GM21786 (cell line): ENCODE measurements around the gene SEC31A.
"Not testable (repeated sequence)": the region's sequence is repeated elsewhere in the genome, so short reads cannot be mapped to it uniquely, and the experiment has no call there.

Source experiments
- ATAC-seq: cut with Tn5 transposase; IDR thresholded peaks from one replicate; pipeline ENCODE4 v1.9.1; 2021; ENCODE audit not compliant: unreplicated experiment

SEC31A gene

GRCh38 chr4:82850684-82851083, 40.3 kb downstream of the SEC31A start:
- ATAC-seq = no peak

- no peak for ATAC-seq
These were observed 42.2 kb downstream of the SEC31A start for GRCh38 chr4:82848706-82849105.

GRCh38 chr4:82842593-82842992, 48.4 kb downstream of the SEC31A start:
- ATAC-seq = no peak

- ATAC-seq = no peak
These were observed 51.3 kb downstream of the SEC31A start for GRCh38 chr4:82839624-82840023.

- no peak for ATAC-seq
These were observed 57.1 kb downstream of the SEC31A start for GRCh38 chr4:82833696-82834313.

- not testable (repeated sequence) for ATAC-seq
These were observed 57.9 kb downstream of the SEC31A start for GRCh38 chr4:82833060-82833459.

- no peak for ATAC-seq
These were observed 65.5 kb downstream of the SEC31A start for GRCh38 chr4:82825425-82825824.

- ATAC-seq = no peak
These were observed 67.9 kb downstream of the SEC31A start for GRCh38 chr4:82823062-82823461.

GRCh38 chr4:82820689-82821088, 70.3 kb downstream of the SEC31A start:
- ATAC-seq = no peak

- ATAC-seq = peak; percentile 77
These were observed 72.0 kb downstream of the SEC31A start for GRCh38 chr4:82818664-82819662.

- ATAC-seq = not testable (repeated sequence)
These were observed 74.1 kb downstream of the SEC31A start for GRCh38 chr4:82816874-82817273.

- no peak for ATAC-seq
These were observed 76.9 kb downstream of the SEC31A start for GRCh38 chr4:82814034-82814433.

GRCh38 chr4:82811838-82812341, 79.1 kb downstream of the SEC31A start:
- ATAC-seq = no peak

GRCh38 chr4:82811392-82811791, 79.6 kb downstream of the SEC31A start:
- ATAC-seq = no peak

- no peak for ATAC-seq
These were observed 80.8 kb downstream of the SEC31A start for GRCh38 chr4:82810176-82810575.

GRCh38 chr4:82809619-82810018, 81.3 kb downstream of the SEC31A start:
- ATAC-seq = no peak

- no peak for ATAC-seq
These were observed 87.2 kb downstream of the SEC31A start for GRCh38 chr4:82803746-82804145.

GRCh38 chr4:82802911-82803310, 88.0 kb downstream of the SEC31A start:
- no peak for ATAC-seq

- no peak for ATAC-seq
These were observed 88.9 kb downstream of the SEC31A start for GRCh38 chr4:82801910-82802521.

- no peak for ATAC-seq
These were observed 91.7 kb downstream of the SEC31A start for GRCh38 chr4:82799006-82799881.
